VCaP (cell line): Measurements from ENCODE around the gene DDX49.
A peak's percentile ranks its signal among the peaks of the same experiment; 100 is the strongest.

Experiments
- H3K27ac ChIP-seq: fragments of 450-650 bp; 2 replicates; pipeline ENCODE4 v1.5.1; 2017
- CTCF ChIP-seq: fragments of 450-650 bp; conservative IDR thresholded peaks from 2 replicates; pipeline ENCODE4 v1.5.1; 2017; ENCODE audit warnings: mild to moderate bottlenecking, moderate library complexity

Gene DDX49

DNA sequence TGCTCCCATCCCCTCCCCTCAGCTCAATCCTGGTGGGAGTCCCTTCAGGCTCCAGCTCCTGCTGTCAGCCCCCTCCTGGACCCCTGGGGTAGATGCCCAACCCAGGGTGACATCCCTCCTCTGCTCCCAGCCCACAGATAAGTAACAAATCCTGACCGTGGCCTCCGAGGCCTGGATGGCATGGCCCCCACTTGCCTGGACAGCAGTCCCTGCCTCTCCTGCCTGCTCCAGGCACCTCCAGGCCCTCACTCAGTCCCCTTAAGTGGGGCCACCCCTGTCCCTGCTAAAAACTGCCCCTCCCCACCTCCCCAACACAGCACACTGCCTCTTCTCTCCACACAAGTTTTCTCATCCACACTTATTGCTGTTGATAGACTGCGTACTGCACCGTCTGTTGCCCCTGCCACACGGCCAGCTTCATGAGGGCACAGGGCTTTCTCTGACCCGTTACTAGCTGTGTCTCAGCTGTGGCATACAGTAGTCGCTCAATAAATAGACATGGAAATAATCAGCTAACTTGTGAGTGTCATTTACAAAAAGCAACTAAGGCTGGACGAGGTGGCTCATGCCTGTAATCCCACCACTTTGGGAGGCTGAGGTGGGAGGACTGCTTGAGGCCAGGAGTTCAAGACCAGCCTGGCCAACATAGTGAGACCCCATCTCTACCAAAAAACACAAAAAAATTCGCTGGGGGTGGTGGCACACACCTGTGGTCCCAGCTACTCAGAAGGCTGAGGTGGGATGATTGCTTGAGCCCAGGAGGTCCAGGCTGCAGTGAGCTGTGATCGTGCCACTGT, 29.4 kb upstream of the DDX49 start:
- TF ChIP-seq CTCF: no peak
- no peak overlapping the region for H3K27ac ChIP-seq

DNA sequence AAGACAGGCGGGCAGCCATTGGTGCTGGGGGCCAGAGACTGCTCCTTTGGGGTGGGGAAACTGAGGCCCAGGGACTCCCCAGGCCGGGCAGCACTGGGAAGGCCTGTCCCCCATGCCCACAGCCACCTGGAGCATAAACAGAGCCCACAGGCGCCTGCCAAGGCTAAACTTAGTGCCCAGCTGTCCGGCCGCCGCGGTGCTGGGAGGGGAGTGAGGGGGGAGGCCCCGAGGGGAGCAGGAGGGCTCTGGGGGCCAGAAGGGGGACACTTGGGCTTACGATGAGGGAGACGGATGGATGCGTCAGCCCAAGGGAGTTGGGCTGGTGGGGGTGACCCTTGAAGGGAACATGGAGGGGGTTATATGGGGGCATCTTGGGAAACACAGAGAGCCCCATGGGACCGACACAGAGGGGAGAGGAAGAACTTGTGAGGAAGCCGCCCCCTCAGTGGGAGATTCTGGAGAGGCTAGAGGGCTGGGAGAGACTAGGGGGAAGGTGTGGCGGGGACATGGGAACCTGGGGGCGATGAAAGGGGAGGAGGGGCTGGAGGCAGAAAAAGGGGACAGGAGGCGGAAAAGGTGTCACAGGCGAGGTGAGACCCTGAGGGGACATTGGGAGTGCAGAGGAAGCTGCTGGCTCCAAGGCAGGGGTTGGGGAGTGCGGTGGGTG, 25.8 kb upstream of the DDX49 start:
- TF ChIP-seq CTCF: no peak
- H3K27ac ChIP-seq: no peak overlapping the region

DNA sequence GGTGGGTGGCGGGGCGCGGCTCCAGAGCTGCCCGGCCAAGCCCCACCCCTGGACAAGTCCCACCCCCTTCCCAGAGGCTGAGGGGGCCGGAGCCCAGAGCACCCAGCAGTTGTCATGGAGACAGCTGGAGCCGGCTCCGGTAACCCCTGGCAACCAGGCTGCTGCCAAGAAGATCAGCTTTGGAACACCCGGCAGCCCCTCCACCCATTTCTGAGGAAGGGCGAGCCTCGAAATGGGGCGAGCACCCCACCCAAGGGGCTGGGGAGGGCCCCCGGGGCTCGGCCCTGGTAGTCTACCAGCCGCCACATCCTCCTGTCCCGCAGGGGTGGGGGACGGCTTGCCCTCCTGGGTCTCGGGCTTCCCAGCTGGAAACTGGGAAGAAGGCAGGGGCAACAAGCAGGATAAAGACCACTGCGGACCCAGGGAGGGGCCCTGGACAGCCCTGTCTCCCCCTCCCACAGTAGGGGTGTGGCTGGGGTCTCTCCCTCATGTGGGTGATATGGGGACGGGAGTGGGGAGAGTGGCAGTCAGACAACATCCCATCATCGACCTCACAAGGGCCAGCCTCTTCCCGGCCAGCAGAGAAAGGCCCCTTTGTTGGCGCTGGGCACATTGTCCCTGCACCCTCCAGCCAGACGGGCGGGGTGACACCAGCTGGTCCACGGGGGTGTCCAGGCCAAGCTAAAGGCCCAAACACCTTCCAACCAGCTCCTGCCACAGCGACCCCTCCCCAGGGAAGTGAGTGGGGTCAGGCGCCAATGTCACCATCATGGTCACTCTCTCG, 25.1 kb upstream of the DDX49 start:
- TF ChIP-seq CTCF: no peak
- peak overlapping the region; percentile 85 for H3K27ac ChIP-seq

- H3K27ac ChIP-seq: peak overlapping the region; percentile 85
- TF ChIP-seq CTCF: peak; percentile 88
Measured at GRCh38 chr19:18895038-18895823, 24.3 kb upstream of the DDX49 start.

DNA sequence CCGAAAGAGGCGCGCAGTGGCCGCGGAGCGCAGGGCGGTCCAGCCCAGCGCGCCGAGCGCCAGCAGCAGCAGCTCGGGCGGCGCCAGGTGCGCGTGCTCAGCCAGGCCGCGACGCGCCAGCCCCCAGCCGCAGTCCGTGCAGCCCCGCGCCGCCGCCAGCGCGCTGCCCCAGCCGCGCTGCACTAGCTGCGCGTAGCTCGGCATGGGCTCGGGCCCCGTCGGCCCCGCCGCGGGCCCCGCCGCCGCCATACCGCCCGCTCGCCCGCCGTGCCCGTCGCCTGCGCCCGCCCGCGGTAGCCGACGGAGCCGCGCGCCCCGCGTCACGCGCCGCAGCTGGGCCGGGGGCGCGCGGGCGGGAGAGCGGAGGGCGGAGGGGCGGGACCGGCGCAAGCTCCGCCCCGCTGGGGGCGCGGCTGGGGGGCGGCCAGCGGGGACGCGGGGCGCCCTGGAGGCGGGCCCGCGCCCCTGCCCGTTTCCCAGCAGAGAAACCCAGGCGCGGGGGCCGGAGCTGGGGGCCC, 23.6 kb upstream of the DDX49 start, which contains the start of gene CERS1:
CERS1 (minus strand) TSS at position 335 of the 518 bp plus-strand sequence; CDS start at position 249, 86 bp downstream.
- no peak for TF ChIP-seq CTCF

GRCh38 chr19:18896421-18896841, 23.1 kb upstream of the DDX49 start:
- H3K27ac ChIP-seq: peak overlapping the region; percentile 85; the same call in 1 of the 2 replicates
- TF ChIP-seq CTCF: no peak

More for the DNA sequence above, 23.6 kb upstream of the DDX49 start, which contains the start of gene CERS1:
- H3K27ac ChIP-seq: peak within 1 kb of the TSS; percentile 85
